GM19193 (cell line): ENCODE results near the gene RBBP8.

Experiments
- POLR2A ChIP-seq: IDR thresholded peaks from 4 replicates; pipeline ENCODE4 v1.6.1; 2011; ENCODE audit not compliant: insufficient read depth, insufficient read length; ENCODE audit errors: extremely low read depth

RBBP8 gene

GRCh38 chr18:22933966-22934423, 867 bp downstream of the RBBP8 start:
- TF ChIP-seq POLR2A: no peak

- TF ChIP-seq POLR2A: no peak
Measured at GRCh38 chr18:22934789-22935188, 1.7 kb downstream of the RBBP8 start.

- TF ChIP-seq POLR2A: no peak
Measured at GRCh38 chr18:22935431-22935830, 2.3 kb downstream of the RBBP8 start.

GRCh38 chr18:22936515-22936914, 3.4 kb downstream of the RBBP8 start:
- TF ChIP-seq POLR2A: no peak

GRCh38 chr18:22939649-22940048, 6.5 kb downstream of the RBBP8 start:
- TF ChIP-seq POLR2A: no peak

- no peak for TF ChIP-seq POLR2A
Measured at GRCh38 chr18:22943847-22944246, 10.7 kb downstream of the RBBP8 start.

GRCh38 chr18:22946217-22946616, 13.1 kb downstream of the RBBP8 start:
- TF ChIP-seq POLR2A: no peak

- no peak for TF ChIP-seq POLR2A
Measured at GRCh38 chr18:22946846-22947245, 13.7 kb downstream of the RBBP8 start.

- TF ChIP-seq POLR2A: no peak
Measured at GRCh38 chr18:22951823-22952222, 18.7 kb downstream of the RBBP8 start.

- TF ChIP-seq POLR2A: no peak
Measured at GRCh38 chr18:22952525-22952924, 19.4 kb downstream of the RBBP8 start.

- no peak for TF ChIP-seq POLR2A
Measured at GRCh38 chr18:22956226-22956625, 23.1 kb downstream of the RBBP8 start.

GRCh38 chr18:22961156-22961555, 28.0 kb downstream of the RBBP8 start:
- no peak for TF ChIP-seq POLR2A

GRCh38 chr18:22962004-22962403, 28.9 kb downstream of the RBBP8 start:
- no peak for TF ChIP-seq POLR2A

GRCh38 chr18:22964116-22964515, 31.0 kb downstream of the RBBP8 start:
- no peak for TF ChIP-seq POLR2A

GRCh38 chr18:22964722-22965121, 31.6 kb downstream of the RBBP8 start:
- TF ChIP-seq POLR2A: no peak

- TF ChIP-seq POLR2A: no peak
Measured at GRCh38 chr18:22971038-22971437, 37.9 kb downstream of the RBBP8 start.

- no peak for TF ChIP-seq POLR2A
Measured at GRCh38 chr18:22974001-22974400, 40.9 kb downstream of the RBBP8 start.
